ENCODE data around the gene NCS1.

DNA sequence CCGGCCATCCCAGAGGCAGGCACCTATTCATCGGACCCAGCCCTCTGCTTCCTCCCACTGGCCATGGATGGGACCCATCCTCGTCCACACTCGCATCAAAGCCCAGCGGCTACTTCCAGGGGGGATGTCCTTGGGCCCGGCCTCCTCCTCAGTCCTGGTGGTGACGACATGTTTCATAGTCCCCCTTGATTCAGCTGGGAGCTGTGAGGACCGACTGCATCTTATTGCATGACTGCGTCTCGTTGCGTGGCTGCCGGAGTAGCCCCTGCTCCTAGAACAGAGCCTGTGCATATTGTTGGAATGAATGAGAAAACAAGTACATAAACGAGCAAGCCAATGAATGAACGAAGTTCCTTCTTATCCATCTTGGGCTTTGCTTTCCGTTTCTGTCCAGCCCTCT, 12.8 kb downstream of the NCS1 start:
- TF ChIP-seq, protein P1, sequence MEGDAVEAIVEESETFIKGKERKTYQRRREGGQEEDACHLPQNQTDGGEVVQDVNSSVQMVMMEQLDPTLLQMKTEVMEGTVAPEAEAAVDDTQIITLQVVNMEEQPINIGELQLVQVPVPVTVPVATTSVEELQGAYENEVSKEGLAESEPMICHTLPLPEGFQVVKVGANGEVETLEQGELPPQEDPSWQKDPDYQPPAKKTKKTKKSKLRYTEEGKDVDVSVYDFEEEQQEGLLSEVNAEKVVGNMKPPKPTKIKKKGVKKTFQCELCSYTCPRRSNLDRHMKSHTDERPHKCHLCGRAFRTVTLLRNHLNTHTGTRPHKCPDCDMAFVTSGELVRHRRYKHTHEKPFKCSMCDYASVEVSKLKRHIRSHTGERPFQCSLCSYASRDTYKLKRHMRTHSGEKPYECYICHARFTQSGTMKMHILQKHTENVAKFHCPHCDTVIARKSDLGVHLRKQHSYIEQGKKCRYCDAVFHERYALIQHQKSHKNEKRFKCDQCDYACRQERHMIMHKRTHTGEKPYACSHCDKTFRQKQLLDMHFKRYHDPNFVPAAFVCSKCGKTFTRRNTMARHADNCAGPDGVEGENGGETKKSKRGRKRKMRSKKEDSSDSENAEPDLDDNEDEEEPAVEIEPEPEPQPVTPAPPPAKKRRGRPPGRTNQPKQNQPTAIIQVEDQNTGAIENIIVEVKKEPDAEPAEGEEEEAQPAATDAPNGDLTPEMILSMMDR (conservative IDR thresholded peaks at IDR 0.05), result no peak
- no peak for TF ChIP-seq ZFX (IDR thresholded peaks at IDR 0.05)

Measured in C4-2B (cell line).